ENCODE results near the gene ZNF793.

The ZNF793 gene

DNA sequence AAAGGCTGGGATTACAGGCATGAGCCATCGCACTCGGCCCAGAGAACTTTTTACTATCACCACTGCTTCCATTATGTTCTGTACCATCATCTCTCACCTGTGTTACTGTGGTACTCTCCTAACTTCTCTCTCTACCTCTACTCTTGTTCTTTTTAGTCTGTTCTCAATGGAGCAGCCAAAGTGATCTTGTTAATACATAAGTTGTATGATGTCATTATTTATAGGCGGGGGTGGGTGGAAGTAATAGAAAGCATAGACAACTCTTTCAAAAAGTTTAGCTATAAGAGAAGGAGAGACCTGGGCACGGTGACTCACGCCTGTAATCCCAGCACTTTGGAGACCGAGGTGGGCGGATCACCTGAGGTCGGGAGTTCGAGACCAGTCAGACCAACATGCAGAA is 34.6 kb upstream of the ZNF793 start:
- H3K4me3 ChIP-seq (ENCODE audit: low read depth, low read length), result no peak overlapping the region
- TF ChIP-seq, protein P1, sequence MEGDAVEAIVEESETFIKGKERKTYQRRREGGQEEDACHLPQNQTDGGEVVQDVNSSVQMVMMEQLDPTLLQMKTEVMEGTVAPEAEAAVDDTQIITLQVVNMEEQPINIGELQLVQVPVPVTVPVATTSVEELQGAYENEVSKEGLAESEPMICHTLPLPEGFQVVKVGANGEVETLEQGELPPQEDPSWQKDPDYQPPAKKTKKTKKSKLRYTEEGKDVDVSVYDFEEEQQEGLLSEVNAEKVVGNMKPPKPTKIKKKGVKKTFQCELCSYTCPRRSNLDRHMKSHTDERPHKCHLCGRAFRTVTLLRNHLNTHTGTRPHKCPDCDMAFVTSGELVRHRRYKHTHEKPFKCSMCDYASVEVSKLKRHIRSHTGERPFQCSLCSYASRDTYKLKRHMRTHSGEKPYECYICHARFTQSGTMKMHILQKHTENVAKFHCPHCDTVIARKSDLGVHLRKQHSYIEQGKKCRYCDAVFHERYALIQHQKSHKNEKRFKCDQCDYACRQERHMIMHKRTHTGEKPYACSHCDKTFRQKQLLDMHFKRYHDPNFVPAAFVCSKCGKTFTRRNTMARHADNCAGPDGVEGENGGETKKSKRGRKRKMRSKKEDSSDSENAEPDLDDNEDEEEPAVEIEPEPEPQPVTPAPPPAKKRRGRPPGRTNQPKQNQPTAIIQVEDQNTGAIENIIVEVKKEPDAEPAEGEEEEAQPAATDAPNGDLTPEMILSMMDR (IDR thresholded peaks at IDR 0.05; ENCODE audit: low read depth, low read length), result no peak

DNA sequence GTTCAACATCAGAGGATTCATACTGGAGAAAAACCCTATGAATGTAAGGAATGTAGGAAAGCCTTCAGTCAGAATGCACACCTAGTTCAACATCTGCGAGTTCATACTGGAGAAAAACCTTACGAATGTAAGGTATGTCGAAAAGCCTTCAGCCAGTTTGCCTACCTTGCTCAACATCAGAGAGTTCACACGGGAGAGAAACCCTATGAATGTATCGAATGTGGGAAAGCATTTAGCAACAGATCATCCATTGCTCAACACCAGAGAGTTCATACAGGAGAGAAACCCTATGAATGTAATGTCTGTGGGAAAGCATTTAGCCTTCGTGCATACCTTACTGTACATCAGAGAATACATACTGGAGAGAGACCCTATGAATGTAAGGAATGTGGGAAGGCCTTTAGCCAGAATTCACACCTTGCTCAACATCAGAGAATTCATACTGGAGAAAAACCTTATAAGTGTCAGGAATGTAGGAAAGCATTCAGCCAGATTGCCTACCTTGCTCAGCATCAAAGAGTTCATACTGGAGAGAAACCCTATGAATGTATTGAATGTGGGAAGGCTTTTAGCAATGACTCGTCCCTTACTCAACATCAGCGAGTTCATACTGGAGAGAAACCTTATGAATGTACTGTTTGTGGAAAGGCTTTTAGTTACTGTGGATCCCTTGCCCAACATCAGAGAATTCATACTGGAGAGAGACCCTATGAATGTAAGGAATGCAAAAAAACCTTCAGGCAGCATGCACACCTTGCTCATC is 22.2 kb upstream of the ZNF793 start:
- no peak overlapping the region for H3K4me3 ChIP-seq (ENCODE audit: low read depth, low read length)
- TF ChIP-seq, protein P1 (IDR thresholded peaks at IDR 0.05; ENCODE audit: low read depth, low read length), result no peak

DNA sequence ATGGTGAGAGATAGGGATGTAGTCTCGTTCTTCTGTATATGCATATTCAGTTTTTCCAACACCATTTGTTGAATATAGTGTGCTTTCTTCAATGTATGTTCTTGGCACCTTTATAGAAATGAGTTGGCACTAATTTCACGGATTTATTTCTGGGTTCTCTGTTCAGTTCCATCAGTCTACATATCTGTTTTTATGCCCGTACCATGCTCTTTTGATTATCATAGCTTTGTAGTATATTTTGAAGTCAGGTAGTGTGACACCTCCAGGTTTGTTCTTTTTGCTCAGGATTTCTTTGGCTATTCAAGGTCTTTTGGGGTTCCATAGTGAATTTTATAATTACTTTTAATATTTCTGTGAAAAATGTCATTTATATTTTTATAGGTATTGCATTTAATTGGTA is 14.5 kb upstream of the ZNF793 start:
- TF ChIP-seq, protein P1 (IDR thresholded peaks at IDR 0.05; ENCODE audit: low read depth, low read length), result no peak
- H3K4me3 ChIP-seq (ENCODE audit: low read depth, low read length), result no peak overlapping the region

DNA sequence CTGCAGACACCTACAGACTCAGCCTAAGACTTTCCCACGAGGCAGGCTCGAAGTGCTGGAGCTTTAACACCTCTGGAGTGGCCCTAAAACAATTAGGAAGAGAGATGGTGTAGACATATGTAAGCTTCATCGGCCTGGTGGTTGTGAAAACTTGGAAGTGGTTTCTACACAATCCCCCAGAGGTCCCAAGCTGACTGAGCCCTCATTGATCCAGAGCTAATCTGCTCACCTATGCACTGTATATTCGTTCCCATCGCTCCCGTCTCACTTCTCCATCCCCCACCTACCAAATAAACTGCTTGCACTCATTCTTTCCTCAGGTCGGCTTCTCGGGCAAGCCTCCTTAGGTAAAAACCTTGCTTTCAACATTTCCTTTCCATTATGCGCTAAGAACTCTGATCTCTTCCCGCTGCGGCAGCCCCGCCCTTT is 767 bp upstream of the ZNF793 start:
- peak overlapping the region; percentile 59 for H3K4me3 ChIP-seq (ENCODE audit: low read depth, low read length)
- TF ChIP-seq, protein P1 (IDR thresholded peaks at IDR 0.05; ENCODE audit: low read depth, low read length), result no peak

DNA sequence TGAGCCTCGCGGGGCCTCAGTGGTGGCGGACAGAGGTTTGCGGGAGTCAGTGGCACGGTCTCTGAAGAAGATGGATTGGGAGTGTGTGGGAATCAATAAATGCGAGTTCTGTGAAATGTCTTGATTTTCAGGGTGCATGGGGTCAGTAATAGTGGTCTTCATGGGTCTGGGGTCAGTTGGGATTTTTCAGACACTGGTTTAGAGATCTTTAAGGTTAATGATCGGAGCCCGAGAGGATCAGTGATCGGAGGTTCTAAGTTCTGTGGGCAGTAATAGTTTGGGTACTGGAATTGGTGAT is 377 bp downstream of the ZNF793 start:
- TF ChIP-seq, protein P1 (IDR thresholded peaks at IDR 0.05; ENCODE audit: low read depth, low read length), result no peak
- H3K4me3 ChIP-seq (ENCODE audit: low read depth, low read length), result peak overlapping the region; percentile 59

DNA sequence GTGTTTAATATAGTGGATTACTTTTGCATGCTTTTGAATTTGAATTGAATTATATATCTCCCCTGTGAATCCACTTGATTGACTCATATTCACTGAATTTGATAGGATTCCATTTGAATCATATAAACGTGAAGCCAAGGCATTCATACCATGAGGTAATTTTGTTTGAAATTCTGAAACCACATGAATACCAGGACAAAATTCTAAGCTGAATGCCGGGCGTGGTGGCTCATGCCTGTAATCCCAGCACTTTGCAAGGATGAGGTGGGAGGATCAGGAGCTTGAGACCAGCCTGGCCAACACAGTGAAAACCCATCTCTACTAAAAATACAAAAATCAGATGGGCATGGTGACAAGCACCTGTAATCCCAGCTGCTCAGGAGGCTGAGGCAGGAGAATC is 4.4 kb downstream of the ZNF793 start:
- TF ChIP-seq, protein P1 (IDR thresholded peaks at IDR 0.05; ENCODE audit: low read depth, low read length), result no peak
- no peak overlapping the region for H3K4me3 ChIP-seq (ENCODE audit: low read depth, low read length)

DNA sequence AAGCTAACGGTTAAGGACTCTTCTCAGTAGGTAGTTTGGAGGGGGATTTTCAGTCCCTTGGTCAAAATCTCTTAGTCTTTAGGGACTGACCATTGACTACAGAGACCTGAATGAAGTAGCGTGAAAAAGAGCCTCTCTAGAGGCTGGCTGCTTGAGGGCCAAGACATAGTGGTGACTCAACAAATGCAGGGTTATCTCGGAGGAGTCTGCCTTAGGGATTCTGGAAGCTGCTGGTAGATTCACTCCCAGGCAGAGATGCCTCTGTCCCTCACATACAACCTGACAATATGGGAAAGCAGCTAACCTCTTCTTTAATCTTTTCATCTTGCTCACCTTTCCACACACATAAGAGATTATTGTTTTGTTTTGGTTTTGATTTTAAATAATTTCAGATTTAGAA is 5.1 kb downstream of the ZNF793 start:
- no peak overlapping the region for H3K4me3 ChIP-seq (ENCODE audit: low read depth, low read length)
- TF ChIP-seq, protein P1 (IDR thresholded peaks at IDR 0.05; ENCODE audit: low read depth, low read length), result no peak
